ENCODE measurements around the gene LRRC55.
A peak's percentile ranks its signal among the peaks of the same experiment; 100 is the strongest.
"Not testable (repeated sequence)": the region's sequence is repeated elsewhere in the genome, so short reads cannot be mapped to it uniquely, and the experiment has no call there.

LRRC55 gene

DNA sequence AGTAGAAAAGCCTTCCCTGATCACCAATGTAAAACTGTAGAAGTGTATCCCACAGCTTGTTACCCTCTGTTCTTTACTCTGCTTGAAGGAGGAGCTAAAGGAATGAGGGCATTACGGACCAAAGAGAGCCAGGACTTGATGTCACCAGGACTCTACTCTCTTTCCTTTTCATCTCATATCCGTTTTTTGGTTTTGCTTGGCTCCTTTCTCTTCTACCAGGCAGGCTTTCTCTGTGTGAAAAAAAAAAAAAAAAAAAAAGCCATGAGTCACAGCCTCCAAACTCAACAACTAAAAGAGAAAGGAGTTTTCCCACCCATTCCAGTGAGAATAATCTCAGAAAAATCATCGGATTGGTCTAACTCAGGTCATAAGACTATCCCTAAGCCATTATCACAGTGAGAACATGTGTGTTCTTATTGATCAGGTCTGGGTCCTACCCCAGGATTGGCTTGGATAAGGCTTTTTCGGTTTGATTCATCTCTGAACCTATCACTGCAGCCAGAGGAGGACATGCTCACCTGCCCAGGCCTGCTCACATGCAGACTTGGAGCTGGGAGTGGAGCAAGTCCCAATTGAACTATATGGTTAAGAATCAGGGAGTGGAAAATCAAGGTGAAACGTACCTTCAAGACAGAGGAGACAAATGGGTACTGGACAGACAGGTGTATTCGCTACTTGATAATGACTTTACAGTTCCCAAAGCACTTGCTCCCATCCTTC lies 19.4 kb upstream of the LRRC55 start:
- no peak for DNase-seq

DNA sequence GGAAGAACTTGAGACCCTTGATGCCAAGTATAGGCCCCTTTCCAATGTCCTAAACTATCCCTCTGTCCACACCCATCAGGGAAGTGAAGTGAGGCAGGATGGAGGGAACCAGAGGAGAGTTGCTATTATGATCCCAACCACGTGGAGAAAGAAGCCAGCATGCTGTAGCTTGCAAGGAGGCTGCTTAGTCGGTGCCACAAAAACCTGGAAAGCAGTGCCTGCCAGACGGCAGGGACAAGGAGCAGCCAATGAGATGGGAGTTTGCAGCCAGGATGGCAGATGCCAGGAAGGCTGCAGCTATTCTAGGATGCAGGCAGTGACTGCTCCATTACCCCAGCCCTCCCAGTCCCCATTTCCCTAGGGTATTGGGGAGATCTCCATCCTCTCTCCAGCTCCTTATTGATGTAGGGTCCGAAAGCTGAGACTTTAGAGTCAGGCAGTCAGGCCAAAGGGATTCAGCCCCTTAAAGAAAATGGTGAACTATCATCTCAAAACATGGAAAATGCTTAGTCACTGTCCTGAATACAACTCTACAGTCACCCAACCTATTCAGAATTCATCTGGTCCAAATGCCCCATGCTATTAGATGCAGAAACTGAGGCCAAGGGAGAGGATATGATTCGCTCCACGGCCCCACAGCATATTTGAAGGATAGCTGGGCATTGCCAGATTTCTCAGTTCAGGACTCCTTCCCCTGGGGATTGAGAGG lies 18.4 kb upstream of the LRRC55 start:
- no peak for DNase-seq

DNA sequence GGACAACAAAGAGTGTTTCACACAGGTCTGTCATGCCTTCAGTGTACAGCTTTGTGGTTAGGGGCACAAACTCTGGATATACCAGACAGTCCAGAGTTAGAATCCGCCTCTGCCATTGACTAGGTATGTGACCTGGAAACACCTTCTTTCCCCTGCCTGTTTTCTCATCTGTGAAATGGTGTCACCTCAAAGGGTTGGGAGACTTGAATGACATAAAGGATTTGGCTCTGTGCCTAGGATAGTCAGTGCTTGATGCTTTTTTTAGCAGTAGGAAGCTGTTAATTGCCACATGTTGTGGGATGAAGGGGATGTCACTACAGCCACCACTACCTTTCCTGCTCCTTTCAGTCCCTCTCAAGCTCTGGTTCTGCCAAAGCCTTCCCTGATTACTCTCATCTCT lies 17.4 kb upstream of the LRRC55 start:
- DNase-seq: no peak

DNA sequence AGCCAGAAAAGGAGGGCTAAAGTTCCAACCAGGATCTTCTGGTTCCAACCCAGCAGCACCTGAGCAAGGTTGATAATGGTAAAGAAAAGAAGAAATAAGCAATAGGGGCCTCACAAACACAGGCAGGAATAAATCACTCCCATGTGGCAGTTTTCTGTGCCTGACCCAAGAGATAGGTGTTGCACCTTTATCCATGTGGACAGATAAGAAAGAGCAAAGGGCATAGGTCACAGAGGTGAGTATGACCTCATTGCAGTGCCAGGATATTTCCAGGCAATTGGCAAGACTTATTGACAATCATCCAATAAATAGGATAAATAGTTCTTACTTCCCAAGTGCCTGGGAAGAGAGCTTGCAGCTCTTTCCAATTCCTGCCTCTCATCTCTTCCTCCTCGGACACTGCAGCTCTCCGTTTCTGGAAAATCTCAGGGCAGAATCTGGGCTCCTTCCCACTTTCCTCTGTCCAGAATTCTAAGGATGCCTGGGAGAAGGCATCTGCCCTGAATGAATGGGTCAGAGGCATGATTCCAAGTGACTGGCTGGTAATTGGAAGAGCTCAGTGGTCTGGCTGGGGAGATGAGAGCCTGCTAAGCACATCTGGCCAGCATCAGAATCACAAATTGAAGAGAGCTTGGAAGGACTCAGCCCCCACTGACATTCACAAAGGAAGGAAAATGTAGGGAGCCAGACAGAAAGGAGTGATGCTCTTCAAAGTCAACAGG lies 14.5 kb upstream of the LRRC55 start:
- DNase-seq: no peak

DNA sequence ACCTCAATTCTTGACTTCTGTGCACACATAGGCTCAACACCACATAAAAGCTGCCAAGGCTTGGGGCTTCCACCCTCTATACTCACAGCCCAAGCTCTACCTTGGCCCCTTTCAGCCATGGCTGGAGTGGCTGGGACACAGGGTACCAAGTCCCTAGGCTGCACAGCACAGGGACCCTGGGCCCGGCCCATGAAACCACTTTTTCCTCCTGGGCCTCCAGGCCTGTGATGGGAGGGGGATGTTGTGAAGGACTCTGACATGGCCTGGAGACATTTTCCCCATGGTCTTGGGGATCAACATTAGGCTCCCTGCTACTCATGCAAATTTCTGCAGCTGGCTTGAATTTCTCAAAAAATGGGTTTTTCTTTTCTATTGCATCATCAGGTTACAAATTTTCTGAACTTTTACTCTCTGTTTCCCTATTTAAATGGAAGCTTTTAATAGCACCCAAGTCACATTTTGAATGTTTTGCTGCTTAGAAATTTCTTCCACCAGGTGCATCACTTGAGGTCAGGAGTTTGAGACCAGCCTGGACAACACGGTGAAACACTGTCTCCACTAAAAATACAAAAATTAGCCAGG lies 11.9 kb upstream of the LRRC55 start:
- not testable (repeated sequence) for DNase-seq

DNA sequence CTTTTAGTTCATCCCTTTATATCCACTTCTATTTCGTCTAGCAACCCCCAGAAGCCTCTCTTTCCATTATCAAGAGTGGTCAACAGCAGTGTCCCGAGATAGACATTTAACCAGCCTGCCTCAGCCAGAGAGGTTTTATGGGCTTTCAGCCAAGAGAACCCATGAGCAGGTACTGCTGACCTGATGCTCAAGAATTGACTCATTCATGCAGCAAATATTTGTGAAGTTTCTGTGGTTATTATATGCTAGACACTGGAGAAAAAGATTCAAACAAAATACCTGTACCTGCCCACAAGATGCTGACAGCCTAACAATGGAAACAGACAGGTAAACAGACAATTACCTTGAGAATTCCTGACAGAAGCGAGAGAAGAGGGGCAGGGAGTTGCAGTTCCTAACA lies 9.7 kb upstream of the LRRC55 start:
- no peak for DNase-seq

DNA sequence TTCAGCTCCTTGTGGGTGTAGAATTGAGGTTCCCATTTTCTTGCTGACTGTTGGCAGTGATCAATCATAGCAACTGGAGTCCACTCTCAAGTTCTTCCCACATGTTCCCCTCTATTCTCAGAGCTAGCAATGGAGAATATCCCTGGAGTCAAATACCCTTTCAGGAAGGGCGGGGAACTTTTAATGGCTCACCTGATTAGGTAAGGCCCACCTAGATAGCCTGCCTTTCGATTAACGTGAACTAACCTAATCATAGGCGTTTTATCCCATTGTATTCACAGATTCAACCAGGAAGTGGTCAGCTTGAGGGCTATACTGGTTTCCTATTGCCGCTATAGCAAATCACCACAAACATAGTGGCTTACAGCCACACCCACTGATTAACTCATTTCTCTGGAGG lies 7.1 kb upstream of the LRRC55 start:
- no peak for DNase-seq

DNA sequence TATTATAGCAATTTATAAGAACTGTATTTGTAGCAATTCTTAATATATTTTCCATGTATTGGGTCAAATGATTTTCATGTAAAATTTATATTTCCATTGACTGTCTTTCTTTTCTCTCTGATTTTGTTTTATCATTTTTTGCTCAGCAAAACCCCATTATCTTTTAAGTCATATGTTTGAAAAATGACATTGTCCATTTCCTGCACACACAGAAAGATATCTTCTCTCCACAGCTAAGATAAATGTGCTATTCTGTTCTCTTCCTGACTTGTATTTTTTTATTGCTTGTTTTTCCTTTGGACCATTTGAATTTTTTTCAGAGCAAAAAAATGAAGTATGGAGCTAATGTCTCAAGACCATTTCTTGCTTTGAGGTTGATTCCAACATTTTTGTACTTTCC lies 6.3 kb upstream of the LRRC55 start:
- no peak for DNase-seq

DNA sequence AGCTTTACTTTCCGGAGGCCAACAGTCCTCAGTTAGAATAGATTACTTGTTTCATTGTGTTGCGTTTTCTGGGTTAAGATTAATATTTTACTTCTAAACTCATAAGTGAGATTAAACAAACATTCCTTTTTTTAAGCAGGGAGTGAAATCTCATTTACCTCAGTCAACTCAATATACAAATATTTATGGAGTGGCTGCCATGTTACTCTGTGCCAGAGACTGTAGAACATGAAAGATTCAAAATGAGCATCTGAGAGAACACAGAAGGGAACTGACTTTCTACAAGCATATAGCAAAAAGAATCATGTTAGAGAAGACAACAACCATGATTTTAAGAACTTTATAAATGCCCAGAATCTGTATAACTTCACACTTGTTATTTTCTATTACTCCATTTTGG lies 3.4 kb upstream of the LRRC55 start:
- DNase-seq: no peak

DNA sequence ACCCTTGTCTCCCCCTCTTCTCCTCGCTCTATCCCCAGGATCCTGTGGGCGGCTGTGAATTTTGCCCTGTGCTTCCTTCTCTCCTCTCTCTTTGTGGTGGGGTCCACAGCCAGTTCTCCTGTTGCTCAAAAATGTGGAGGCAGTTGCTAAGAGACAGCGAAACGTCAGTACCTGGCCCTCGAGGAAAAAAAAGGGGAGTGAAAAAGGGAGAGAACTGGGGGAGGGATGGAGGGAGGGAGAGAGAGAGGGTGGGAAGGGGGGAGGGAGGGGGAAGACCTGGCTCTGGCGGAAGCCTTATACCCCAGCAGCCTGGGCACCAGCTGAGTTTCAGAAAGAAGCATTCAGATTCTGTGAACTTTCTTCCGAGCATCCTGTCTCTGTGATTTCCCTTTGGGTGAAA lies 2.1 kb upstream of the LRRC55 start:
- DNase-seq: no peak

DNA sequence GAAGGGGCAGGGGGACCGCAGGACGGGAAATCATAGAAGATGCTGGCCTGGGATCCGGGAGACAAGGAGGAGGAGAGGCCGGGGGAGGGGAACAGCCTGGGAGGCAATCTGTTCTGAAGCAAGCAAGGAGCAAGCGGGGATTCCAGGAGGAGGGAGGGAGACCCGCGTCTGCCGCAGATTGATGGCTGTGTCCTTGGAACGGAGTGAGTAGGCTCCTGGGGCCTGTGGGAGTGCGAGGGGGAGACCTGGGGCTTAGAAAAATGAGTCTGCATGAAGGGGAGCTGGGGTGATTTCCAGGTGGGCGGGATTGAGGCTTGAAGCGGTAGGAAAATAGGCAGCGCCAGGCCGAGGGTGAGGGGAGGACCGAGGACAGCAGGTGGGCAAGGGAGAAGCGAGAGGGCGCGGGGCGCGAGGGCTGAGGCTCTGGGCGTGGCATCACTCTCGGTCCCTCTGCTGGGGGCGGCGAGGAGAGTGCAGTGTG lies 1.6 kb upstream of the LRRC55 start:
- DNase-seq: peak; percentile 83

DNA sequence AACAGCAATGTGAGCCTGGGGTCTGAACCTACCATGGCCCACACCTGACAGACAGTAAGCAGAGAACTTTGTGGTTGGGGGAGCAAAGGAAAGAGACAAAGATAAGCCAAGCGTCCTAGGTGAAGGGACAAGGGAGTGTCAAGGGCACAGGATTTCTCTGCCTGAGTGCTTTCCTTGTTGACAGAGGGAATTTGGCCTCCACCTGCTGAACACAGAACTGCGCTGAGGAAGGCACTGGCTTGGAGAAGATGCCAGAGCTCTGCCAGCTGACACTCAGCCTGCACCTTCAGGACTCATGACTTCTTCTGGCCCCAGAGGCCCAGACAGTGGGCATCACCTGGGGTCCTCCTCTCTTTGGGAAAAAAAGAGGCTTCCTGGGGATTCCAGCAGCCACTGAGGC lies 789 bp upstream of the LRRC55 start:
- DNase-seq: no peak

DNA sequence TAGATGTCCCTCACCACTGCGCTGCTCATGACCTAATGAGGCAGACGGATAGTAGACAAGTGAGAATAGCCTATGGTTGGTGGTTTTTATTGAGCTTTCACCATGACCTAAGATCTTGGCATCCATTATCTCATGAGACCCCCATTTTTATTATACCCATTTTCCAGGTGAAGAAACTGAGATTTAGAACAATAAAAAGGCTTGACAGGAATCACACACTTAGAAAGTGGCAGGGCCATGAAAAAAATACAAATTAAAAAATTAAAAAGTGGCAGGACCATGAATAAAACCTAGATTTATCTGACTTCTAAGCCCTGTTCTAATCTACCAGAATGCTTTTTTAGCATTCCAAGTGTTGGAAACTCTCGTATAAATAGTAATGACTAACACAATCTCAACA lies 1.1 kb downstream of the LRRC55 start:
- DNase-seq: no peak

DNA sequence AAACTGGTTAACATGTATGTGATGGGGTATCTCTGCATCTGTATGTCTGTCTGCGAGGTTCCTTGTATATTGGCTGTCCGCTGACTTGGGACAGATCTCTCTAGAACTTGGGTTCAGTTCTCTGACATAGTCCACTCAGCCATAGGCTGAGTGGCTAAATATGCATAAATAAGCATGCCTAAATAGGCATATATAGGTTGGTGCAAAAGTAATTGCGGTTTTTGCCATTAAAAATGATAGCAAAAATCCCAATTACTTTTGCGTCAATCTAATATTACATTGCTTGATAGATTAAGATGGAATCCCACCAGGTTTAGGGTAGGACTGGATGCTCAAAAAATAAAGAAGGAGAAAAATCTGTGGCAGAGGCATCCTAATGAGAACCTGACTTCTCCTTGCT lies 8.8 kb downstream of the LRRC55 start:
- DNase-seq: no peak

DNA sequence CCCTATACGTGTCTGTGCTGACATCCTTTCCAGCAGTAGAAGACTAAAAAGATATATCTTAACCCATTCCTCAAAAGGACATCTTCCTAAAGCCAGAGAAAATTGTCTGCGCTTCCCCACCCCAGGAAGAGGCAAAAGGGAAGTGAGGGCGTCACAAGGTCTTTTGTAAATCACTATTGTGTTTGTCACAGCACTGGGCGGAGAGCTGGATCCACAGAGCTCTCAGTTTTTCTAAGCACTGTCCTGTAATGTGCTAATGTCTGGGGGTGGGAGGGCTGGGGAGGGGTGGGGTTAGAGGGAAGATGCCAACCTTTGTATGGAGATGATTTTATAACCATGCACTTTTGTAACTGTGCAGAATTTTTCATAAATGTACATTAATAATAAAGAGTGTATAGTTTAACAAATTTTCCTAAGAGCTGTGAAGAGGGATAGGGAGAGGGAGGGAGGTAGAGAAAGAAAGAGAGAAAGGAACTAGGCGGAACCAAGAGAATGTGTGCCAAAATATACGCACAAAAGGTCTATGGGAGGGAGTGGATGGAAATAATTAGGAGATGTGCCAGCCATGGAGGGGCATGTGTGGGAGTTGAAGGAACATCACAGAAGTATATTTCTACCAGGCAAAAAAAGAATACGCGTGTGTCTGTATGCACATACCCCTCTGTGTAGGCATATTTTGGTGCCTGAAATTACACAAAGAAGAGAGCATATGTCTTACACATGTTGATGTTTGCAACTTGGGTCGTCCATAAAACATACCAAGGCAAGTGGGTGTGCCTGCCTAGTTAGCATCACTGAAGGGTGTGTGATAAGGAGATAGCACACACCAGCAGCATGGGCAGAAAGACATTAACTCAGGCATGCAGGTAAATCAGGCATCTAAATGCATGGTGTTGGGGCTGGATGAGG lies 9.8 kb downstream of the LRRC55 start:
- no peak for DNase-seq

DNA sequence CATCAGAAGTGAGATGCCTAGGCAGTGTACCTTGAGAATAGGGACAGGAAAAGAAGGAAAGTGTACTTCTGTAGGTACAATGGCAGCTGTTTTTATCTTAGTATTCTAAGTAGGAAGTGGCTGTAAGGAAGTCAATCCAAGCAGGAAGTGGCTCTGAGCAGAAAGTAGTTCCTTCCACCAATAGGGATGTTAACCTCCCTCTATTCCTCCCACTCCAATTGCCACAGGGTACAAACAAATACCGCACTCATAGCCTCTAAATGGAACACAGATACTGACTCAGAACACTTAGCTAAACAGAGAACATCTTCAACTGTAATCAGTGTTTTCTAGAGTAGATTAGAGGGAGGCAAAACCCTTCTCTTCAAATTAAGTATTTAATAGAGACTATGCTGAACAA lies 10.6 kb downstream of the LRRC55 start:
- no peak for DNase-seq

DNA sequence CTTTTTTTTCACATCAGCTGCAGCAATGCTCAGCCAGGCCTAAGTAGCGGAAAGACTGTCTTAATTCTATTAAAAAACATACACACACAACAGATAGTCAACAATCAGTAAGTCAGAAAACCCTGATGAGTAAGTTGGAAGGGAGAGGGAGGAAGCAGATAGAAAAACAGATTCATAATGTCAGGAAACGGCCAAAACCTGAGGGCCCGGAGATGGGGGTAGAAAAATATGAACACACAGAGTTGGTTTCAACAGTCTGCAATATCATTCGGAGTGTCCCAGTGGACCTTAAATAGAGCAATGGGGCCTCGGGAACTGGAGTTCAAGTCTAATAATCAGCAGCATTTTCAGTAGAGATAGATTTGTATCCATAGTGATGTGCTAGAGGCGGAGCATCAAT lies 14.8 kb downstream of the LRRC55 start:
- no peak for DNase-seq

DNA sequence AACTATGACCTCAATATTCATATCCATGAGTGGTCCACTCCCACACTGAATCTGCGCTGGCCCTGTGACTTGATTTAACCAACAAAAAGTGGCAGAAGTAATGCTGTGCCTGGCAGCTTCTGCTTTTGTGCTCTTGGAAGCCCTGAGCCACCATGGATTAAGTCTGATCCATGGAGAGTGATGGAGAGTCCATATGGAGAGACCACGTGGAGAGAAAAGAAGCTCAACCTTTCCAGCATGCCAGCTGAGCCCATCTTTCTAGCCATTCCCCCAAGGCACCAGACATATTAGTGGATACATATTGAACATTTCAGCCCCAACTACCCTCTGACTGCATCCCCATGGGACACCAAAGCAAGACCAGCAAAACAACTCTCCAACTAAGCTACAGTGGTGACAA lies 16.0 kb downstream of the LRRC55 start:
- DNase-seq: peak; percentile 41

DNA sequence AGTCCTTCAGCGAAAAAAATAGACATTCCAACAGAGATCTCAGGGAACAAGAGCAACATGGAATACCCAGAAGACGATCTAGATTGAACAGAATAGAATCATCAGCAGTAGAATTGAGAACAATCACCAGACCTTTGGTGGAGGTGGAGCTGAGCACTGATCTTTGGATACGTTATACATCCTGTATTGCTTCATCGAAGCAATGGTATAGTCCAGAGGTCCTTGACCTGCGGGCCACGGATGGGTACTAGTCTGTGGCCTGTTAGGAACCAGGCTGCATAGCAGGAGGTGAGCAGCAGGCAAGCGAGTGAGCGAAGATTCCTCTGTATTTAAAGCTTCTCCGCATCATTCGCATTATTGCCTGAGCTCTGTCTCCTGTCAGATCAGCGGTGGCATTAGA lies 17.6 kb downstream of the LRRC55 start:
- no peak for DNase-seq

DNA sequence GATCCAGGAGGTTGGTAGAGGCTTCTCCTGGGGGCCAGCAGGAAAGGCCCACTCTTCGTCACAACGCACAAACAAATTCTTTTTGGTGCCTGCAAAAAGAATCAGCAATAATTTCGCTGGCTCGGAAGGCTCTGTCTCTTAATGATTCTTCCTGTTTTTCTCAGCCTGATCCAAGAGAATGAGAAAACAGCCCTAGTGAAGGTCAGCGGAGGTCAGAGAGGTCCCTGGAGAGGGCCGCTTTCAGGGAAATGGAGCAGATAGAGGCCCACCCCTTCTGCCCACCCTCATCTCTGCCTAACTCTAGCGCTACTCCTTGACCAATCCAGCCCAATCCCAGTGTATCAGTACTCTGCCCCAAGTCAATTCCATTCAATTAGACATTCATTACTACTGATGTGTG lies 19.2 kb downstream of the LRRC55 start:
- no peak for DNase-seq

DNA sequence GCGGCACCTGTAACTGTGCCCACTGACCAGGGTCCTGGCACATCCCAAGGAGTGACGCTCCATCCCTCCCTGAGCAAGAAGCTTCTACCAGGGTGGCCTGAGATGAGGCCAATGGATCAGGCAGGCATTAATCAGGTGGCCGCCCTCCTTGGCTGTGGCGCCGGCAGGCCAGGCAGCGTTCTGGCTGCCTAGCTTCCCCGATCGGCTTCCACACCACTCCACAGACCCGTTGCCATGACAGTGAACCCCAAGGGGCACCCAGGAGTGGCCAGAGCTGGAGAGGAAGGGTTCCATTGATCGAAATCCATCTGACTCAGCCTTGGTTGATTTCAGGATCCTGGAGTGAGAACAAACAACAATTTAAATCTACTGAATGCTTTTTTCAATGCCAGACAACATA lies 20.5 kb downstream of the LRRC55 start:
- peak; percentile 60 for DNase-seq

DNA sequence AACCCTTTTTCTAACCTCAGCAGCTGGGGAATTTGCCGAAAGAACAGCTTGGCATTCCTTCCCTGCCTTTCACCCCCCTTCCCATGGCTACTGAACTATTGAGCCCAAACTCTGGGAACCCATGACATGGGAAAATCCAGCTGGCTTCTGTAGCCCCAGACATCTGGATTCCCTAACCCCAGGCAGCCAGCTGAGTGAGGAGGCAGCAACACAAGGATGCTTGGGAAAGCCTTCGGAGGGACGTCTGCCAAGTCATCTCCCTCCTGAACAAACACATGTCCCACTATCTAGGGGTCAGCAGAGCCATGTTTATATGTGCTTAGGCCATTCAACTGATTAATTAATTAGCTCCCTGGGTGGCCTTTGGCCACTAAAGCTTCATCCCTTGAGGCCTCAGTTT lies 21.6 kb downstream of the LRRC55 start:
- DNase-seq: peak; percentile 25

Measured in retina (tissue), 1 donor.